Activated CD4-positive, alpha-beta memory T cell treated with anti-CD3 and anti-CD28 coated beads for 36 hours (primary cell): ENCODE measurements around the gene RGS7. TPM values are rescaled to one million over a fixed set of nuclear protein-coding genes. Genes with fewer than 3 reads are reported as not detected.
"Not testable (repeated sequence)": the region's sequence is repeated elsewhere in the genome, so short reads cannot be mapped to it uniquely, and the experiment has no call there.

Experiments used
- CTCF ChIA-PET: fragments of 350-600 bp; sonication (Branson Sonifier 250); formaldehyde crosslinking; loops from one replicate; lab custom pipeline; 2021; ENCODE audit warnings: antibody characterized with exemption, inconsistent platforms; lab: Charles Lee
- POLR2A ChIA-PET: fragments of 350-600 bp; sonication (Branson Sonifier 250); formaldehyde crosslinking; loops from one replicate; lab custom pipeline; 2021; ENCODE audit warnings: antibody characterized with exemption; lab: Charles Lee
- DNase-seq: peaks from one replicate; pipeline ENCODE4 v3.0.0-alpha.2; 2020
- H3K27ac Mint-ChIP-seq: one replicate; pipeline ENCODE4 v1.8.0; 2021; ENCODE audit warnings: mixed read lengths
- H3K27me3 Mint-ChIP-seq: one replicate; pipeline ENCODE4 v1.8.0; 2021; ENCODE audit warnings: mixed read lengths
- H3K36me3 Mint-ChIP-seq: one replicate; pipeline ENCODE4 v1.8.0; 2021; ENCODE audit warnings: mixed read lengths
- H3K4me1 Mint-ChIP-seq: one replicate; pipeline ENCODE4 v1.8.0; 2021; ENCODE audit warnings: low read depth, mixed read lengths
- H3K4me3 Mint-ChIP-seq: one replicate; pipeline ENCODE4 v1.8.0; 2021; ENCODE audit warnings: mild to moderate bottlenecking, mixed read lengths
- H3K9me3 Mint-ChIP-seq: one replicate; pipeline ENCODE4 v1.8.0; 2021; ENCODE audit warnings: mixed read lengths
- intact Hi-C: fragments of 100-400 bp; cut with micrococcal nuclease; formaldehyde crosslinking; loops from one replicate; pipeline ENCODE4 v1.15.1; 2023
- total RNA-seq, 2 experiments: library from RNA; stranded (reverse); gene quantifications; one replicate each; pipeline ENCODE4 v1.2.3, GENCODE V29; 2021

Gene RGS7
- total RNA-seq, 2 experiments from 2014 or later, result not detected

DNA sequence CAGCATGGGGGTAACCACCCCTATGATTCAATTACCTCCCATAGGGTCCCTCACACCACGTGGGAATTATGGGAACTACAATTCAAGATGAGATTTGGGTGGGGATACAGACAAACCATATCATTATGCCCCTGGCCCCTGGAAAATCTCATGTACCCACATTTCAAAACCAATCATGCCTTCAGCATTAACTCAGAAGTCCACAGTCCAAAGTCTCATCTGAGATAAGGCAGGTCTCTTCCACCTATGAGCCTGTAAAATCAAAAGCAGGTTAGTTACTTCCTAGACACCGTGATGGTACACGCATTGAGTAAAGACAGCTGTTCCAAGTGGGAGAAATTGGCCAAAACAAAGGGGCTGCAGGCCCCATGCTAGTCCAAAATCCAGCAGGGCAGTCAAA is 215.4 kb downstream of the RGS7 start:
- H3K4me1 Mint-ChIP-seq, H3K27ac Mint-ChIP-seq, H3K4me3 Mint-ChIP-seq, CTCF ChIA-PET, H3K36me3 Mint-ChIP-seq, H3K27me3 Mint-ChIP-seq, intact Hi-C loops, H3K9me3 Mint-ChIP-seq, DNase-seq: not testable (repeated sequence)
- POLR2A ChIA-PET, result interaction anchor here (0.6 kb wide), 1 partner anchor 116 kb away, joined by 3 read pairs; no protein-coding TSS in a partner anchor

DNA sequence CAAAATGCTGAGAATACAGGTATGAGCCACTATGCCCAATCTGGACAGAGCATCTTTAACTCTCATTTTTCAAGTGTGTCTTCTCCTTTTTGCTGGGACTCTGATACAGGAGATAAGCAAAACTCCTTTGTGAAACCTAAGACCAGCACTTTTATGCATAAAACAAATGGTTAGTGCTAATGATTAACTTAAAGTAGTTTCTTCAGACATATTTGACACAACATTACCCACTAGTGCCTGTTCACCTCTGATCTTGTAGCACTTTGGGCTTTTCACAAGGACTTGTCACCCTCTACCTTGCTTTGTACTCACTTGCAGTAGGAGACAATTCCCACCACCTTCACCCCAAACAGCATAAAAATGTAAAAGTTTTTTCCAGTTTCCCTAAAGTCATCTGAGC is 216.3 kb downstream of the RGS7 start:
- no peaks in the 10 kb centered on the region for H3K27me3 Mint-ChIP-seq

DNA sequence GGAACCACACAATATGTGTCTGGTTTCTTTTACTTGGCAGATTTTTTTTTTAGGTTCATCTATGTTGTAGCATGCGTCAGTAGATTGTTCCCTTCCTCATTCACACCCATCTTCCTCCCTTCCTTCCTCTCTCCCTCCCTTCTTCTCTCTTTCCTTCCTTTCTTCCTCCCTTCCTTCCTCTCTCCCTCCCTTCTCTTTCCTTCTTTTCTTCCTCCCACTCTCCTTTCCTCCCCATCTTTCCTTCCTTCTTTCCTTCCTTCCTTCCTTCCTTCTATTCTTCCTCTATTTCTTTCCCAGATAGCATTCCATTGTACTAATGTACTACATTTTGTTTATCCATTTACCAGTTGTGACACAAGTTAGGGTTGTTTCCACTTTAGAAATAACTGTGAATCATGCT is 218.0 kb downstream of the RGS7 start:
- no peak for DNase-seq
- H3K36me3 Mint-ChIP-seq, result no peaks in the 10 kb centered on the region
- POLR2A ChIA-PET, result no interaction called here
- H3K9me3 Mint-ChIP-seq, result peaks cover 5% of the 10 kb centered on the region
- no peaks in the 10 kb centered on the region for H3K4me1 Mint-ChIP-seq
- no peak overlapping the region for H3K27ac Mint-ChIP-seq
- no peaks in the 10 kb centered on the region for H3K27me3 Mint-ChIP-seq
- H3K4me3 Mint-ChIP-seq, result no peak overlapping the region
- CTCF ChIA-PET, result no interaction called here
- intact Hi-C loops, result no loop called here

More for the DNA sequence above, 216.3 kb downstream of the RGS7 start:
- H3K27ac Mint-ChIP-seq, result no peak overlapping the region
- no peaks in the 10 kb centered on the region for H3K36me3 Mint-ChIP-seq
- CTCF ChIA-PET, result no interaction called here
- no peaks in the 10 kb centered on the region for H3K4me1 Mint-ChIP-seq
- no peak overlapping the region for H3K4me3 Mint-ChIP-seq
- POLR2A ChIA-PET, result no interaction called here
- H3K9me3 Mint-ChIP-seq, result peaks cover 3% of the 10 kb centered on the region
- DNase-seq, result no peak
- intact Hi-C loops, result no loop called here

DNA sequence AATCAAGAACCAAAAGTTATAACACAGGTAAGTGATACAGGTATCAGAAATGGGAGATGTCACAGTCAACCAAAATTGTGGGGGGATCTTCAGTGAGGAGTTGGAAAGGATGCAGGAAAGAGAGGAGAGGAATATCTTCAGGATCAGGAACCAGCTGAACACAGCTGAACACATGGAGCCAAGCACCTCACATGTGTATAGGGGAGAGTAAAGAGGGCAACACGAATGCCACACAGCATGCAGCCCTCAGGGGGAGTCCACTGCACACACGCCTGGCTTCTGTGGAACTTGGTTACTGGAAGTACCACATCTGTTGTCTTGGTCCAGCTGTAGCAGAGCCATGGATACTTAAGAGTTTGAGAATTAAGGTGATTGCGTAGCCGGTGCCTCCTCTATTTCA is 218.8 kb downstream of the RGS7 start:
- POLR2A ChIA-PET, result no interaction called here
- no peaks in the 10 kb centered on the region for H3K4me1 Mint-ChIP-seq
- no peak overlapping the region for H3K4me3 Mint-ChIP-seq
- H3K9me3 Mint-ChIP-seq, result peaks cover 7% of the 10 kb centered on the region
- H3K27me3 Mint-ChIP-seq, result no peaks in the 10 kb centered on the region
- intact Hi-C loops, result no loop called here
- no peaks in the 10 kb centered on the region for H3K36me3 Mint-ChIP-seq
- no peak overlapping the region for H3K27ac Mint-ChIP-seq
- DNase-seq, result no peak
- CTCF ChIA-PET, result no interaction called here

DNA sequence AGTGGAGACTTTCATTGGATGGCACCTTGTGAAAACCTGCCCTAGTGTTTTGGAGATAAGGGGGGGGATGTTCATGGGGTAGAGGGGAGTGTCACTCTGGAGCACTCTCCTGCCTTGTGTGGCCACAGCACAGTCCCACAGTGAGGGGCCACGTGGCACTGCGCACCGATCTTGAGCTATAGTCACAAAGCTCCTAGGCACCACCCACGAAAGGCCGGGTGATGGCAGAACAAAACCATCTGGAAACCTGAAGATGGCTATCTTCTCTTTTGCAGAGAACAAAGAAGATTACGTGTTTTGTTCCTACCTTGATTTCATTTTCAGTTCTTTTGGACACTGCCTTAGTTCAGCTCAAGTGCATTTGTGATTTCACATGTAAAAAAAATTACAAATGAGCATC is 220.6 kb downstream of the RGS7 start:
- H3K36me3 Mint-ChIP-seq, result no peaks in the 10 kb centered on the region
- H3K4me1 Mint-ChIP-seq, result no peaks in the 10 kb centered on the region
- ChIA-PET POLR2A (no interaction called here), CTCF (no interaction called here)
- intact Hi-C loops, result no loop called here
- no peak overlapping the region for H3K27ac Mint-ChIP-seq
- H3K9me3 Mint-ChIP-seq, result peaks cover 7% of the 10 kb centered on the region
- no peak for DNase-seq
- no peaks in the 10 kb centered on the region for H3K27me3 Mint-ChIP-seq
- no peak overlapping the region for H3K4me3 Mint-ChIP-seq

DNA sequence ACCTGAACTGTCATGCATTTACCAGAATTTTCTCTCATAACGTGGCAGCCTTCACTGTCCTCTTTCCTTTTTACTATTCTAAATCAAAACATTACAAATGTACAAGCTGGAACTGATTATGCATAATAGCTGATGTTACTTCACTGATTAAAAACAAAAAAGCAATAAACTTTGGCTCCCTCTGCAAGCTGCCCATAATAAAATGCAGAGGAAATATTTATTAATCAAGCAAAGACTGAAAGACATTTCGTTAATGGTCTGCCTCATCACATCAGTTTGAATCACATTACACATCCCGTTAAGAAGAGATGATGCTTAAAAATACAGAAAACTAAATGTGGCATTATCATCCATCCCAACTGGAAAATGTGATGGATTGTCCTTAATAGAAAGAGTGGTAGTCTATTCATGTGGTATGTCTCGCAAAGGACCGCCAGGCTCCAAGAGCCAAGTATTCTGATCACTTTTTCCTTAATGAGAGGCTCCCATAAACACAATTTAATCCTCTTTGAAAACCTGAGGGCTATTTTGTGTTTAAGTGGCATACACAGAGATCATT is 225.3 kb downstream of the RGS7 start:
- Mint-ChIP-seq H3K4me3 (no peak overlapping the region), H3K9me3 (peaks cover 7% of the 10 kb centered on the region), H3K4me1 (no peaks in the 10 kb centered on the region), H3K27me3 (no peaks in the 10 kb centered on the region), H3K36me3 (no peaks in the 10 kb centered on the region), H3K27ac (no peak overlapping the region)
- intact Hi-C loops, result no loop called here
- DNase-seq, result no peak
- ChIA-PET POLR2A (no interaction called here), CTCF (no interaction called here)

DNA sequence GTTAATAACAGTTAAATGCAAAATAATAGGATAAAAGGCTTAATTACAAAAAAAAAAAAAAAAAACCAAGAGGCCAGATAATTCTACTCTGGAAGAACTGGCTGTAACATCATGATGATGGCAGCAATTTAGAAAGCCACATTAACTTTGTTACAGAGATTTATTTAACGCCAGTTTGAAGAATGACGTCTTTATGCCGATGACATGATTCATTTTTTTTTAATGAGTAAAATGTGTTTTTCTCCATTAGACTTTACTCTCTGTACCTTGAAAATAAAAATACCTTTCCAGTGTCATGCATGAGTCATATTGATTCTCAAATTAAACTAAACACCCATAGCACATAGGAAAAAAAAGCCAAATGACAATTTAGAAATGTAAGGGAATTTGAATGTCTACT is 226.1 kb downstream of the RGS7 start:
- intact Hi-C loops, result no loop called here
- H3K4me3 Mint-ChIP-seq, result no peak overlapping the region
- ChIA-PET POLR2A (no interaction called here), CTCF (no interaction called here)
- DNase-seq, result no peak
- no peaks in the 10 kb centered on the region for H3K36me3 Mint-ChIP-seq
- no peaks in the 10 kb centered on the region for H3K4me1 Mint-ChIP-seq
- no peaks in the 10 kb centered on the region for H3K27me3 Mint-ChIP-seq
- no peak overlapping the region for H3K27ac Mint-ChIP-seq
- H3K9me3 Mint-ChIP-seq, result peaks cover 7% of the 10 kb centered on the region

DNA sequence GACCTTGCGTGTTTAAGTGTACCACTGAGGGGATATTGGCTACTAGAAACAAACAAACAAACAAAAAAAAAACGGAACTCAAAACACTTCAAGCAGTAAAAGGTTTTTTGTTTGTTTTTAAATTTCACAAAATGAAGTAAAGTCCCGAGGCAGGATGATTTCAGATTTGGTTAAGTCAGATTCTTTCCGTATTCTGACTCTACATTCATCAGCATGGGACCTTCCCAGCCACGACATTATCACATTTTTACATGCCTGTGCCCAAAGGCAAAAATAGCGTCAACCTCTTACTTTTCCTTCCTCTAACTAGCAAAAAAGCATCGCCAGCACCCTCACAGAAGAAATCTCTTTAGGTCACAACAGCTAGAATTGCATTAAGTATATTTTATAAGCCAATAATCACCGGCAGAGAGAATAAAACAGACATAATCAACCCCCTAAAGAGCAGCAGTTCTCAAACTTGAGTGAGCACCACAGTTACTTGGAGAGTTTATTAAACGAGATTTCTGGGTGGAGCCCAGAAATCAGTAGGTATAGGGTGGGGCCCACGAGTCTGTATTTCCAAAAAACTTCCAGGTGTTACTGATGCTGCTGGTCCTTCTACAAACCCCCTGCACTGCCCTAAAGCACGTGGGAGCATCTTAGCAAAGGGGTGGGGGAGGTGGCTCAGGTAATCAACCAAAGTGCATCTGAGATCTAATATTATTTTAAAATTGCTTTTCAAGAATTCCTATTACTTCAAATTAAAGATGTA is 227.6 kb downstream of the RGS7 start:
- peaks cover 4% of the 10 kb centered on the region for H3K9me3 Mint-ChIP-seq
- H3K27ac Mint-ChIP-seq, result no peak overlapping the region
- no peaks in the 10 kb centered on the region for H3K27me3 Mint-ChIP-seq
- ChIA-PET POLR2A (no interaction called here), CTCF (no interaction called here)
- no peak overlapping the region for H3K4me3 Mint-ChIP-seq
- no peaks in the 10 kb centered on the region for H3K36me3 Mint-ChIP-seq
- no peak for DNase-seq
- H3K4me1 Mint-ChIP-seq, result no peaks in the 10 kb centered on the region
- intact Hi-C loops, result no loop called here

DNA sequence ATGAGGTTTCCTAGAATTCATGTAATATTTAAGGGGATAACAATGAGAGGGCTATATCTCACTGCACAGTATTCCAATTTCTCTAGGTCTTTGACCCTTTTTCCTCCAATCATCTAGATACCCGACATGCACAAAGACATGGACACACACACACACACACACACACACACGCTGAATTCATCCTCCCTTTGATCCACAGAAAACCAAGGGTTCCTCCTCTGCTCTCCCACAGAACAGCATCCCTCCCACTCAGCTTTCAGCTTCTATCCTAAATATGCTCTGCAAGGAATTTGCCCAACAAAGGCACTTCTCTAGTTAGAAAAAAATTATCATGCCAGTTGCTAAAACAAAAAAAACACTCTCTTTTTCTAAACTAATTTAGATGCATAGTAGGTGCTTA is 231.7 kb downstream of the RGS7 start:
- Mint-ChIP-seq H3K4me1 (no peaks in the 10 kb centered on the region), H3K9me3 (no peaks in the 10 kb centered on the region), H3K27me3 (no peaks in the 10 kb centered on the region), H3K27ac (no peak overlapping the region), H3K4me3 (no peak overlapping the region), H3K36me3 (no peaks in the 10 kb centered on the region)
- DNase-seq, result no peak
- CTCF ChIA-PET, result no interaction called here
- intact Hi-C loops, result no loop called here
- POLR2A ChIA-PET, result no interaction called here

DNA sequence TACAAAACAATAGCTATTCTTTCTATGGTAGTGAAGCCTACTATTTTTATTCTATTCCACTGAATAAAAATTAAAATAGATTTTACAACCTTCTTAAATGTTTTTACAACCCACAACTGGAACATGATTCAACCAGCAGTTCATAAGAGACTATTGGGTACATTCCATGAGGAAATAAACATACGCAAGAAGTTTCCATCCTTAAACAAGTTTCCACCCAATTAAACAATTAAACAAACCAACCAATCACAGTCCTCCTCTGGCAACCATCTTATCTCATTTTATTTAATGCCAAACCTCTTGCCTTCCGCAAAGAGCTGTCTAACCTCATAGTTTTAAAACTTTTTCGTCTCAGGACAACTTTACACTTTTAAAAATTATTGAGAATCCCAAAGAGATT is 239.0 kb downstream of the RGS7 start:
- POLR2A ChIA-PET, result no interaction called here
- Mint-ChIP-seq H3K27me3 (no peaks in the 10 kb centered on the region), H3K9me3 (peaks cover 5% of the 10 kb centered on the region), H3K4me1 (no peaks in the 10 kb centered on the region), H3K4me3 (no peak overlapping the region), H3K27ac (no peak overlapping the region), H3K36me3 (no peaks in the 10 kb centered on the region)
- CTCF ChIA-PET, result no interaction called here
- intact Hi-C loops, result no loop called here
- DNase-seq, result no peak

DNA sequence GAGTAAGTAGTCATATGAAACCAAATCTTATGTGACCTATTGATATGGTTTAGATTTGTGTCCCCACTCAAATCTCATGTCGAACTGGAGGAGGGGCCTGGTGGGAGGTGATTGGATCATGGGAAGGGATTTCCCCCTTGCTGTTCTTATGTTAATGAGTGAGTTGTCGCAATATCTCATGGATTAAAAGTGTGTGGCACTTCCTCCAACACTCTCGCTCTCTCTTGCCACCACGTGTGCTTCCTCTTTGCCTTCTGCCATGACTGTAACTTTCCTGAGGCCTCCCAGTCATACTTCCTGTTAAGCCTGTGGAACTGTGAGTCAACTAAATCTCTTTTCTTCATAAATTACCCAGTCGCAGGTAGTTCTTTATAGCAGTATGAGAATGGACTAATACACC is 241.2 kb downstream of the RGS7 start:
- no peaks in the 10 kb centered on the region for H3K27me3 Mint-ChIP-seq
- H3K4me1 Mint-ChIP-seq, result no peaks in the 10 kb centered on the region
- H3K36me3 Mint-ChIP-seq, result no peaks in the 10 kb centered on the region
- ChIA-PET CTCF (no interaction called here), POLR2A (no interaction called here)
- no peak for DNase-seq
- intact Hi-C loops, result no loop called here
- peaks cover 5% of the 10 kb centered on the region for H3K9me3 Mint-ChIP-seq
- no peak overlapping the region for H3K27ac Mint-ChIP-seq
- H3K4me3 Mint-ChIP-seq, result no peak overlapping the region

DNA sequence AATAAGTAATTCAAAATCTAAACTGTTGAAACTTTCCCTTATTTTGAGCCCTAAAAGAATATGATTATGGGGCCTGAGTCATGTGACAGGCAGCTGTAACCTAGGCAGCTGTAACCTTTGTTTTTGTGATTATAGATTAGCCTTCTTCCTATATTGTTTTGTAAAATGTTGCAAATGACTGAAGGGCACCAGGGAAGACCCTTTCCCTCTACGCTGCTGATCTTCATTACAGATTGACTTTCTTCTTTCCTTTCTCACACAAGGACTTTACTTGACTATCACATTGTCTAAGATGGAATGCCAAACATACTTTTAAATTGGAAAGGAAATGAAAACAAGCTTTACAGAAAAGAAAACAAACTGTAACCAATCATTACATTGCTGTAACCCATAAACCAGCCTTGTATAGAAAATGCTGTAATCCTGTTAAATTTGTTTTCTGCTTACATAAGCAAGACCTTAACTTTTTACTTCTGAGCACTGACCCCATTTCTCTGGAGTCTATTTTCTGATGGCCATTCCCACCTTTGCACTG is 242.2 kb downstream of the RGS7 start:
- H3K9me3 Mint-ChIP-seq, result peaks cover 5% of the 10 kb centered on the region
- intact Hi-C loops, result no loop called here
- ChIA-PET POLR2A (no interaction called here), CTCF (no interaction called here)
- H3K27ac Mint-ChIP-seq, result no peak overlapping the region
- no peak for DNase-seq
- no peaks in the 10 kb centered on the region for H3K36me3 Mint-ChIP-seq
- H3K4me3 Mint-ChIP-seq, result no peak overlapping the region
- H3K27me3 Mint-ChIP-seq, result no peaks in the 10 kb centered on the region
- H3K4me1 Mint-ChIP-seq, result no peaks in the 10 kb centered on the region

DNA sequence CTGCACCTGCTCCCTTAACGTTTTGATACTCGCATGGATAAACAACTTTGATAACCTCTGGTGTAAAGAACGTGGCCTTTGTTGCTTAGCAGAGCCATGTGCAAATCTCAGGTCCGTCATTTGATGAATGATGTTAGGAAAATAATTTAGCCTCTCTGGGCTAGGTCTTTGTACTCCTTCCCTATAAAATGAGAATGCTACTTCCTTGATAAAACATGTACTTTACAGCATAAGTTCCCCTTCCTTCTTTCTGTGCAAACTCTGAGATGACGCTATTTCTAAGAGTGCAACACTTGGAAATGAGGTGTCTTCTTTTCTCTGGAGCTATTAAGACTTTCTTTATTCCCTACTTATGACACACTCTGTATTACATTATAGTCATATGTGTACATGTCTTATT is 243.4 kb downstream of the RGS7 start:
- Mint-ChIP-seq H3K9me3 (peaks cover 5% of the 10 kb centered on the region), H3K27me3 (no peaks in the 10 kb centered on the region), H3K4me1 (no peaks in the 10 kb centered on the region), H3K27ac (no peak overlapping the region), H3K36me3 (no peaks in the 10 kb centered on the region), H3K4me3 (no peak overlapping the region)
- ChIA-PET CTCF (no interaction called here), POLR2A (interaction anchor here (0.6 kb wide), 1 partner anchor 11 kb away, joined by 4 read pairs; no protein-coding TSS in a partner anchor)
- no peak for DNase-seq
- intact Hi-C loops, result no loop called here
